ENCODE measurements around the gene PRAMEF5.
"Not testable (repeated sequence)": the region's sequence is repeated elsewhere in the genome, so short reads cannot be mapped to it uniquely, and the experiment has no call there.

PRAMEF5 gene

GRCh38 chr1:13279617-13280016, 25.6 kb downstream of the PRAMEF5 start:
- not testable (repeated sequence) for H3K36me3 ChIP-seq (ENCODE audit: control insufficient read depth, insufficient read depth, low read length); H3K9ac ChIP-seq (ENCODE audit: low read length); H3K9me3 ChIP-seq (ENCODE audit: control insufficient read depth, insufficient read depth, low read depth, low read length); H3K4me1 ChIP-seq (ENCODE audit: control insufficient read depth, insufficient read depth, low read length); H3K4me3 ChIP-seq (ENCODE audit: low read depth, low read length); H3K27me3 ChIP-seq (ENCODE audit: control insufficient read depth, insufficient read depth, low read length); H3K27ac ChIP-seq (ENCODE audit: low read depth, low read length)

GRCh38 chr1:13285037-13285436, 31.0 kb downstream of the PRAMEF5 start, which contains the start of gene PRAMEF8:
TSS of gene PRAMEF8 (minus strand) at chr1:13285137. CDS start at chr1:13284091, 1,046 bp downstream.
- H3K27ac ChIP-seq (ENCODE audit: low read depth, low read length); H3K36me3 ChIP-seq (ENCODE audit: control insufficient read depth, insufficient read depth, low read length); H3K9ac ChIP-seq (ENCODE audit: low read length); H3K4me3 ChIP-seq (ENCODE audit: low read depth, low read length); H3K4me1 ChIP-seq (ENCODE audit: control insufficient read depth, insufficient read depth, low read length); H3K9me3 ChIP-seq (ENCODE audit: control insufficient read depth, insufficient read depth, low read depth, low read length); H3K27me3 ChIP-seq (ENCODE audit: control insufficient read depth, insufficient read depth, low read length): not testable (repeated sequence)

- H3K4me3 ChIP-seq (ENCODE audit: low read depth, low read length); H3K27ac ChIP-seq (ENCODE audit: low read depth, low read length); H3K27me3 ChIP-seq (ENCODE audit: control insufficient read depth, insufficient read depth, low read length); H3K9me3 ChIP-seq (ENCODE audit: control insufficient read depth, insufficient read depth, low read depth, low read length); H3K9ac ChIP-seq (ENCODE audit: low read length); H3K36me3 ChIP-seq (ENCODE audit: control insufficient read depth, insufficient read depth, low read length); H3K4me1 ChIP-seq (ENCODE audit: control insufficient read depth, insufficient read depth, low read length): not testable (repeated sequence)
Measured at GRCh38 chr1:13289030-13289429, 35.0 kb downstream of the PRAMEF5 start.

GRCh38 chr1:13297216-13297931, 43.4 kb downstream of the PRAMEF5 start:
- not testable (repeated sequence) for H3K9ac ChIP-seq (ENCODE audit: low read length); H3K27me3 ChIP-seq (ENCODE audit: control insufficient read depth, insufficient read depth, low read length); H3K36me3 ChIP-seq (ENCODE audit: control insufficient read depth, insufficient read depth, low read length); H3K27ac ChIP-seq (ENCODE audit: low read depth, low read length); H3K4me3 ChIP-seq (ENCODE audit: low read depth, low read length); H3K4me1 ChIP-seq (ENCODE audit: control insufficient read depth, insufficient read depth, low read length); H3K9me3 ChIP-seq (ENCODE audit: control insufficient read depth, insufficient read depth, low read depth, low read length)

- not testable (repeated sequence) for H3K27ac ChIP-seq (ENCODE audit: low read depth, low read length); H3K9ac ChIP-seq (ENCODE audit: low read length); H3K9me3 ChIP-seq (ENCODE audit: control insufficient read depth, insufficient read depth, low read depth, low read length); H3K36me3 ChIP-seq (ENCODE audit: control insufficient read depth, insufficient read depth, low read length); H3K4me1 ChIP-seq (ENCODE audit: control insufficient read depth, insufficient read depth, low read length); H3K4me3 ChIP-seq (ENCODE audit: low read depth, low read length); H3K27me3 ChIP-seq (ENCODE audit: control insufficient read depth, insufficient read depth, low read length)
Measured at GRCh38 chr1:13298699-13299098, 44.7 kb downstream of the PRAMEF5 start.

DNA sequence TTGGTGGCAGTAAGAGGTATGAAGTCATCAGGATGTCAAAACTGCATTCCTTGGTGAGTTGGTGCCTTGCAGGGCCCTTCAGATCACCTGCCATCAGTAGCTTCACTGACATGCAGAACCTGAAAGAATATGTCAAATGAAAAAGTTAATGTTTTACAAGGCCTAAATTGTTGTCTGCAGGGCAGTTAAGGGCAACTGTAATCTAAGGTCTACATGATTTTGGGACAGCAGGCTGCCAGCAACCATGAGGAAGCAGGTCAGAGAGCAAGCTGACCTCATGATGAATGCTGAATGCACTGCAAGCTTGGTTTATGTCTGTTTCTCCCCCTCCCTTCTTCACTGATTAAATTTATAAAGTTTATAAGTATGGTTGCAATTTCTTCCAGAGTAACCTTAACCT, 48.2 kb downstream of the PRAMEF5 start:
- H3K4me1 ChIP-seq (ENCODE audit: control insufficient read depth, insufficient read depth, low read length); H3K4me3 ChIP-seq (ENCODE audit: low read depth, low read length); H3K36me3 ChIP-seq (ENCODE audit: control insufficient read depth, insufficient read depth, low read length); H3K9me3 ChIP-seq (ENCODE audit: control insufficient read depth, insufficient read depth, low read depth, low read length); H3K9ac ChIP-seq (ENCODE audit: low read length); H3K27me3 ChIP-seq (ENCODE audit: control insufficient read depth, insufficient read depth, low read length); H3K27ac ChIP-seq (ENCODE audit: low read depth, low read length): not testable (repeated sequence)

DNA sequence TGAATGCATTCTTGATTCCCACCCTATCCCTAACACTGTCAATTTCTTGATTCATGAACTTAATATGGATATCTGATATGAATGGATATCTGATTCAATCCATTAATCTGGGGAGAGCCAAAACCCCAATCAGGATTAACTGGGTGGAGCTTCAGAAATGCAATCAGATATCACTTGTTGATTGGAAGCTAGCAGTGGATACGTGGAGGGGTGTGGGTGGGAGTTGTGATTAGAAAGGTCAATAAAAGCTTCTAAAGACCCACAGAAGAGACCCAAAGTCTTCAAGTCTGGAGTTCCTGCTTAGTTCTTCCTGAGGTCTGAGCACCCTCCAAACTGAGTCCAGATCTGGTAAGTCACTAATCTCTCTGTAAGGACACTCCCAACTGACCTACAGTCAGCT, 49.2 kb downstream of the PRAMEF5 start, which contains the start of gene PRAMEF33:
TSS of gene PRAMEF33 (plus strand) at position 301 of the 400 bp plus-strand sequence. CDS start 2,416 bp downstream, outside the sequence.
- not testable (repeated sequence) for H3K27me3 ChIP-seq (ENCODE audit: control insufficient read depth, insufficient read depth, low read length); H3K27ac ChIP-seq (ENCODE audit: low read depth, low read length); H3K4me3 ChIP-seq (ENCODE audit: low read depth, low read length); H3K4me1 ChIP-seq (ENCODE audit: control insufficient read depth, insufficient read depth, low read length); H3K9ac ChIP-seq (ENCODE audit: low read length); H3K36me3 ChIP-seq (ENCODE audit: control insufficient read depth, insufficient read depth, low read length); H3K9me3 ChIP-seq (ENCODE audit: control insufficient read depth, insufficient read depth, low read depth, low read length)
